DOHH2 (cell line): ENCODE measurements around the gene HAPLN3.

ENCODE experiments used
- H3F3A ChIP-seq: fragments of 200-600 bp; sonication (generic), shearing (Covaris generic); 2 replicates; pipeline ENCODE4 v1.6.0; 2016; ENCODE audit warnings: antibody characterized with exemption, mild to moderate bottlenecking; ENCODE audit not compliant: control insufficient read depth, insufficient read depth
- H3K27ac ChIP-seq: fragments of 200-600 bp; sonication (generic); 2 replicates; pipeline ENCODE4 v1.5.1; 2014; ENCODE audit warnings: low read depth, mild to moderate bottlenecking, low read length, moderate library complexity
- H3K27me3 ChIP-seq: fragments of 200-600 bp; sonication (generic); 2 replicates; pipeline ENCODE4 v1.6.1; 2014; ENCODE audit warnings: mild to moderate bottlenecking, low read length, mixed read lengths; ENCODE audit not compliant: control insufficient read depth
- H3K36me3 ChIP-seq: fragments of 200-600 bp; sonication (generic); 2 replicates; pipeline ENCODE4 v1.6.1; 2014; ENCODE audit warnings: mild to moderate bottlenecking, low read length, moderate library complexity, mixed read lengths; ENCODE audit not compliant: control insufficient read depth
- H3K4me1 ChIP-seq: fragments of 200-600 bp; sonication (generic); 2 replicates; pipeline ENCODE4 v1.6.1; 2014; ENCODE audit warnings: mild to moderate bottlenecking, low read length, mixed read lengths; ENCODE audit not compliant: control insufficient read depth
- H3K4me2 ChIP-seq: fragments of 200-600 bp; sonication (generic); 2 replicates; pipeline ENCODE4 v1.6.0; 2014; ENCODE audit warnings: mild to moderate bottlenecking, low read length, moderate library complexity
- H3K4me3 ChIP-seq: fragments of 200-600 bp; sonication (generic); 2 replicates; pipeline ENCODE4 v1.5.1; 2014; ENCODE audit warnings: mild to moderate bottlenecking, low read length, mixed read lengths
- H3K79me2 ChIP-seq: fragments of 200-600 bp; sonication (generic); 2 replicates; pipeline ENCODE4 v1.6.1; 2014; ENCODE audit warnings: mild to moderate bottlenecking, low read length, mixed read lengths; ENCODE audit not compliant: control insufficient read depth
- H3K9me2 ChIP-seq: fragments of 200-600 bp; sonication (generic); replicated peaks from 2 replicates; pipeline ENCODE4 v1.6.1; 2014; ENCODE audit warnings: mild to moderate bottlenecking, low read length, mixed read lengths; ENCODE audit not compliant: control insufficient read depth
- H3K9me3 ChIP-seq: fragments of 200-600 bp; sonication (generic); 2 replicates; pipeline ENCODE4 v1.6.1; 2014; ENCODE audit warnings: antibody characterized with exemption, low read length, mixed read lengths; ENCODE audit not compliant: control insufficient read depth, insufficient read depth
- H4K20me1 ChIP-seq: fragments of 200-600 bp; sonication (generic); 2 replicates; pipeline ENCODE4 v1.6.0; 2014; ENCODE audit warnings: low read depth, mild to moderate bottlenecking, antibody characterized with exemption, low read length, moderate library complexity; ENCODE audit not compliant: control insufficient read depth, insufficient read depth
- EZH2phosphoT487 ChIP-seq: fragments of 200-600 bp; sonication (generic); IDR thresholded peaks from 2 replicates; pipeline ENCODE4 v1.6.1; 2017; ENCODE audit warnings: borderline replicate concordance, mild to moderate bottlenecking, antibody characterized with exemption, low read length, moderate library complexity, mixed read lengths
- TF ChIP-seq, protein P1 (sequence below): fragments of 200-600 bp; sonication (generic); IDR thresholded peaks from one replicate; pipeline ENCODE4 v1.5.1; 2014; ENCODE audit warnings: antibody characterized with exemption, mild to moderate bottlenecking, low read depth, low read length; ENCODE audit not compliant: poor library complexity, severe bottlenecking

HAPLN3 gene

DNA sequence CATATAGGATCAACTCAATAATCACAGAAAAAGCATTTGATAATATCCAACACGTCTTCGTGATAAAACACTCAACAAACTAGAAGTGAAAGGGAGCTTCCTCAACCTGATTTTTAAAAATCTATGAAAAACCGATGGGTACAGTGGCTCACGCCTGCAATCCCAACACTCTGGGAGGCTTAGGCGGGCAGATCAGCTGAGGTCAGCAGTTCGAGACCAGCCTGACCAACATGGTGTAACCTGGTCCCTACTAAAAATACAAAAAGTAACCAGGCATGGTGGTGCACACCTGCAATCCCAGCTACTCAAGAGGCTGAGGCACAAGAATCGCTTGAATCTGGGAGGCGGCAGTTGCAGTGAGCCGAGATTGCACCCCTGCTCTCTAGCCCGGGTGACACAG, 20.0 kb upstream of the HAPLN3 start:
- Histone ChIP-seq H3K4me3 (no peak overlapping the region), H3K4me1 (peaks cover 8% of the 10 kb centered on the region), H3F3A (no peaks in the 10 kb centered on the region), H4K20me1 (no peaks in the 10 kb centered on the region), H3K9me3 (no peaks in the 10 kb centered on the region), H3K27me3 (peaks cover 18% of the 10 kb centered on the region), H3K4me2 (no peak overlapping the region), H3K36me3 (no peaks in the 10 kb centered on the region), H3K9me2 (no peaks in the 10 kb centered on the region), H3K27ac (no peak overlapping the region), H3K79me2 (no peaks in the 10 kb centered on the region)
- TF ChIP-seq, protein P1, sequence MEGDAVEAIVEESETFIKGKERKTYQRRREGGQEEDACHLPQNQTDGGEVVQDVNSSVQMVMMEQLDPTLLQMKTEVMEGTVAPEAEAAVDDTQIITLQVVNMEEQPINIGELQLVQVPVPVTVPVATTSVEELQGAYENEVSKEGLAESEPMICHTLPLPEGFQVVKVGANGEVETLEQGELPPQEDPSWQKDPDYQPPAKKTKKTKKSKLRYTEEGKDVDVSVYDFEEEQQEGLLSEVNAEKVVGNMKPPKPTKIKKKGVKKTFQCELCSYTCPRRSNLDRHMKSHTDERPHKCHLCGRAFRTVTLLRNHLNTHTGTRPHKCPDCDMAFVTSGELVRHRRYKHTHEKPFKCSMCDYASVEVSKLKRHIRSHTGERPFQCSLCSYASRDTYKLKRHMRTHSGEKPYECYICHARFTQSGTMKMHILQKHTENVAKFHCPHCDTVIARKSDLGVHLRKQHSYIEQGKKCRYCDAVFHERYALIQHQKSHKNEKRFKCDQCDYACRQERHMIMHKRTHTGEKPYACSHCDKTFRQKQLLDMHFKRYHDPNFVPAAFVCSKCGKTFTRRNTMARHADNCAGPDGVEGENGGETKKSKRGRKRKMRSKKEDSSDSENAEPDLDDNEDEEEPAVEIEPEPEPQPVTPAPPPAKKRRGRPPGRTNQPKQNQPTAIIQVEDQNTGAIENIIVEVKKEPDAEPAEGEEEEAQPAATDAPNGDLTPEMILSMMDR: no peak
- TF ChIP-seq EZH2phosphoT487: no peak

DNA sequence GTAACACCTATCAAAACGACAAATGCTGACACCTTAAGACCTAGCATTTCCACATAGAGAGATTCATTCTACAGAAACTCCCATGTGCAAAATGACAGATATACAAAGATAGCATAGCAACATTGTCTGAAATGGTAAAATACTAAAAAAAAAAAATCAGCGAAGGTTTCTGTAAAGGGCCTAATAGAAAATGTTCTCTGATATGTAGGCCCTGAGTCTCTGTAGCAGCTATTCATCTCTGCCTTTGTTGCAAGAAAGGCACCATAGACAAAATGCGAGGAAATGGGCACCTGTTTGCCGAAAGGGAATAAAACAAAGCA, 18.5 kb upstream of the HAPLN3 start:
- Histone ChIP-seq H4K20me1 (no peaks in the 10 kb centered on the region), H3K36me3 (no peaks in the 10 kb centered on the region), H3F3A (no peaks in the 10 kb centered on the region), H3K27ac (no peak overlapping the region), H3K9me2 (no peaks in the 10 kb centered on the region), H3K4me2 (peak overlapping the region; percentile 73), H3K27me3 (peaks cover 4% of the 10 kb centered on the region), H3K4me1 (peaks cover 8% of the 10 kb centered on the region), H3K9me3 (no peaks in the 10 kb centered on the region), H3K79me2 (no peaks in the 10 kb centered on the region), H3K4me3 (peak overlapping the region; percentile 78)
- TF ChIP-seq, protein P1: no peak
- no peak for TF ChIP-seq EZH2phosphoT487

DNA sequence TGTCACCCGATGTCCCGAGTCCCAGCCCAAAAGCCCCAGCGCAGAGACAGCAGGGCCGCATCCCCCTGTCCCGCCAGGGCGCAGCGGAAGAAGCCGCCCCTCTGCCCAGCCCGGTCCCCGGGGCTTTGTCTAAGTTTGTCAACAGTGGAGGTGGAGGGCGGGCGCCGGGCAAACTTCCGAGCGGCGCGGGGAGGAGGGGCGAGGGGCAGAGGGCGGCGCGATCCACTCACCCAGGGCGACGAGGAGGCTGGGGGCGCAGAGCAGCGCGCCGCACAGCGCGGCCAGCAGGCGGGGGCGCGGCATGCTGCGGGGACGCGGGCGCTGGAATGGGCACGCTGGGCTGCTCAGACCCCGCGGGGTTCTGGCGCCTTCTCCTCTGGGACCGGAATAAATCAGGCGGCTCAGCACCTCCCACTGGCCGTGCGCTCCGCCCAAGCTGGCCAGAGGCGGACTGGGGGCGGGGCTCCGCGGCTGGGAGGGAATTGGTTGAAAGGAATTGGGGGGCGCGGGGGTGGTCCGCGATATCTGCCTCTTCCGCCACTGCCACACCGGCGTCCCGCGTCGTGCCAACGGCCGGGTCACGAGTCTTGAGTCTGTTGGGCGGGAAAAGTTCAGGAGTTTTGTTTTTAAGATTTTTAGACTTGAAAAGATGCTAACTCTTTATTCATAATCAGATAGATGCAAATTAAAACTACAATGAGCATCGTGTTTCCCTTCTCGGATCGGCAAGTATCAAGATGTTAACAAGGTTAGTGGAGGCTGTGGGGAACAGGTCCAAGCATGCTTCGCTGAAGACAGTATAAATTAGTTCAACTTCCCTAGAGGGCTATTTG, 17.9 kb upstream of the HAPLN3 start, which contains the start of gene MFGE8:
Gene MFGE8 (minus strand): TSS at position 363 of the 833 bp plus-strand sequence. CDS start 60 bp downstream, at position 303.
- peak within 1 kb of the TSS; percentile 78 for H3K4me3 ChIP-seq
- H3K79me2 ChIP-seq: no peaks in the 10 kb centered on the region
- H3K27me3 ChIP-seq: no peaks in the 10 kb centered on the region
- H3K9me3 ChIP-seq: no peaks in the 10 kb centered on the region
- H3K4me1 ChIP-seq: peaks cover 8% of the 10 kb centered on the region
- no peaks in the 10 kb centered on the region for H3K36me3 ChIP-seq
- H3K27ac ChIP-seq: no peak within 1 kb of the TSS
- no peaks in the 10 kb centered on the region for H4K20me1 ChIP-seq
- peak within 1 kb of the TSS; percentile 73 for H3K4me2 ChIP-seq
- TF ChIP-seq EZH2phosphoT487: no peak
- TF ChIP-seq, protein P1: no peak
- H3F3A ChIP-seq: no peaks in the 10 kb centered on the region
- no peaks in the 10 kb centered on the region for H3K9me2 ChIP-seq
